Stimulated activated CD4-positive, alpha-beta T cell treated with anti-CD3 and anti-CD28 coated beads, Interleukin-2, amount 100 ng/mL, for 24 hours (primary cell): Measurements from ENCODE around the gene CBFA2T3.

Experiments used
- DNase-seq, 2 donors: peaks; one replicate each; pipeline ENCODE4 v3.0.0-alpha.2; 2020

CBFA2T3 gene

GRCh38 chr16:88830783-88831182 lies 146.2 kb downstream of the CBFA2T3 start:
- no peak for DNase-seq

- DNase-seq: no peak
Observed at GRCh38 chr16:88830258-88830657, 146.7 kb downstream of the CBFA2T3 start.

- DNase-seq: no peak
Observed at GRCh38 chr16:88828711-88829110, 148.3 kb downstream of the CBFA2T3 start.

- DNase-seq: no peak
Observed at GRCh38 chr16:88827727-88828126, 149.3 kb downstream of the CBFA2T3 start.

GRCh38 chr16:88826070-88826840 lies 150.8 kb downstream of the CBFA2T3 start:
- no peak for DNase-seq

GRCh38 chr16:88825146-88825545 lies 151.9 kb downstream of the CBFA2T3 start:
- no peak for DNase-seq
